Measurements from ENCODE around the gene RPTN.

RPTN gene

DNA sequence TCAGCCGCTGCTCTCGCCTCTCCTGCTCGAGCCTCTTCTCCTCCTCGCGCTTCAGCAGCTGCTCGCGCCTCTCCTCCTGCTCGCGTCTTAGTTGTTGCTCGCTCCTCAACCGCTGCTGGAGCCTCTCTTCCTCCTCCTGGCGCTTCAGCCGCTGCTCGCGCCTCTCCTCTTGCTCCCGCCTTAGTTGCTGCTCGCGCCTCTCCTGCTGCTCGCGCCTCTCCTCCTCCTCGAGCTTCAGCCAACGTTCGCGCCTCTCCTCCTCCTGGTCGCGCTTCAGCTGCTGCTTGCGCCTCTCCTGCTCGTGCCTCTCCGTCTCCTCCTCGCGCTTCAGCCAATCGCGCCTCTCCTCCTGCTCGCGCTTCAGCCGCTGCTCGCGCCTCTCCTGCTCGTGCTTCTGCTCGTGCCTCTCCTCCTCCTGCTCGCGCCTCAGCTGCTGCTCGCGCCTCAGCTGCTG is 47.5 kb downstream of the RPTN start:
- DNase-seq (ENCODE audit: low read depth in 2 of 2), result no peak

DNA sequence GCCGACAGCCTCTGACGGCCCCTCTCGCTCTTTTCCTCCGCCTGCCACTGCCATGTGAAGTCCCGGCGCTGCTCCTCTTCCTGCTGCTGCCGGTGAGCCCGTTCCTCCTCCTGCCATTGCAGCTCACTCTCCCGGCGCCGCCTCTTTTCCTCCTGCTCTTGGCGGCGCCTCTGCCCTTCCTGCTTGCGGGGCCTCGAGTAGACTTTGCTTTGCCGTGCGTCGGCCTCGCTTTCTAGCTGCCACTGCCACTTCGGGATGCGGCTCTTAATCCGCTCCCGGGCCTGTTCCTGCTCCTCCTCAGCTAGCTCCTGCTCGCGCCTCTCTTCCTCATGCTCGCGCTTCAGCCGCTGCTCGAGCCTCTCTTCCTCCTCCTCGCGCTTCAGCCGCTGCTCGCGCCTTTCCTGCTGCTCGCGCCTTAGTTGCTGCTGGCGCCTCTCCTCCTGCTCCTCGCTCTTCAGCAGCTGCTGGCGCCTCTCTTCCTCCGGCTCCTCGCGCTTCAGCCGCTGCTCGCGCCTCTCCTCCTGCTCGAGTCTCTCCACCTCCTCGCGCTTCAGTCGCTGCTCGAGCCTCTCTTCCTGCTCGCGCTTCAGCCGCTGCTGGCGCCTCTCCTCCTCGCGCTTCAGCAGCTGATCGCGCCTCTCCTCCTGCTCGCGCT is 48.0 kb downstream of the RPTN start:
- DNase-seq (ENCODE audit: low read depth in 2 of 2), result no peak

DNA sequence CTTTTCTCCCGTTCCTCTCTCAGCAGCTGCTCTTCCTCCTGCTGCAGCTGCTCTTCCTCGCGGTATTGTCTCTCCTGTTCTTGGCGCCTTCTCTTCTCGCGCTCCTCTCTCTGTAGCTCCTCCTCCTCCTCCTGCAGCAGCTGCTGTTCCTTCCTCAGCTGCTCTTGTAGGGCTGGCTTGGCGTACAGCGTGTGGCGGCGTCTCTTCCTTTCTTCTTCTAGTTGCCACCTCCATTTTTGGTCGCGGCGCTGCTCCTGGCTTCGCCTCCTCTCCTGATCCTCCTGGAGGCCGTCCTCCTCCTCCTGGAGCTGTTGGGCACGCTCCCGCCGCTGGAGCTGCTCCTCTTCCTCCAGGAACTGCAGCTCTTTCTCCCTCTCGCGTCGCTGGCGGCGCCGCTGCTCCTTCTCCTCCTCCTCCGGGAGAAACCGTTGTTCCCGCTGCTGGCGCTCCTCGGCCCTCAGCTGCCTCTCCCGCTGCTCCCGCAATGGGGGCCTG is 48.6 kb downstream of the RPTN start:
- no peak for DNase-seq (ENCODE audit: low read depth in 2 of 2)

DNA sequence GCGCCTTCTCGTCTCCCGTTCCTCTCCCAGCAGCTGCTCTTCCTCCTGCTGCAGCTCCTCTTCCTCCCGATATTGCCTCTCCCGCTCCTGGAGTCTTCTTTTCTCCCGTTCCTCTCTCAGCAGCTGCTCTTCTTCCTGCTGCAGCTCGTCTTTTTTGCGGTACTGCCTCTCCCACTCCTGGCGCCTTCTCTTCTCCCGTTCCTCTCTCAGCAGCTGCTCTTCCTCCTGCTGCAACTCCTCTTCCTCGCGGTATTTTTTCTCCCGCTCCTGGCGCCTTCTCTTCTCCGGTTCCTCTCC is 49.1 kb downstream of the RPTN start:
- DNase-seq (ENCODE audit: low read depth in 2 of 2), result no peak

DNA sequence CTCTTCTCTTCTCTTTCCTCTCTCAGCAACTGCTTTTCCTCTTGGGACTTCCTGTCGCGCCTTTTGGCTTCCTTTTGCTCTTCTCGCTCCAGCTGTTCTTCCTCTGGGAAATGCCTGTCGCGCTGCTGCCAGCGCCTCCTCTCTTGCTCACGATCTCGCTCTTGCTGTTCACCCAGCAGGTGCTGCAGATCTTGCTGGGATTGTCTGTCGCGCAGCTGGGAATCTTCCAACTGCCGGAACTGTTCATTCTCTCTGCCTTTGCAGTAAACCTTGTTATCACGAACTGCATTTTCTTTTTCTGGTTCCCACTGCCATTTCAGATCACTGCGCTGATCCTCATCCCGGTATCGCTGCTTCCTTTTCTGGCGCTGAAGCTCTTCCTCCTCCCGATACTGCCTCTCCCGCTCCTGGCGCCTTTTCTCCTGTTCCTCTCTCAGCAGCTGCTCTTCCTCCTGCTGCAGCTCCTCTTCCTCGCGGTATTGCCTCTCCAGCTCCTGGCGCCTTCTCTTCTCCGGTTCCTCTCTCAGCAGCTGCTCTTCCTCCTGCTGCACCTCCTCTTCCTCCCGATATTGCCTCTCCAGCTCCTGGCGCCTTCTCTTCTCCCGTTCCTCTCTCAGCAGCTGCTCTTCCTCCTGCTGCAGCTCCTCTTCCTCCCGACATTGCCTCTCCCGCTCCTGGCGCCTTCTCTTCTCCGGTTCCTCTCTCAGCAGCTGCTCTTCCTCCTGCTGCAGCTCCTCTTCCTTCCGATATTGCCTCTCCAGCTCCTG is 49.6 kb downstream of the RPTN start:
- DNase-seq (ENCODE audit: low read depth in 2 of 2), result no peak

DNA sequence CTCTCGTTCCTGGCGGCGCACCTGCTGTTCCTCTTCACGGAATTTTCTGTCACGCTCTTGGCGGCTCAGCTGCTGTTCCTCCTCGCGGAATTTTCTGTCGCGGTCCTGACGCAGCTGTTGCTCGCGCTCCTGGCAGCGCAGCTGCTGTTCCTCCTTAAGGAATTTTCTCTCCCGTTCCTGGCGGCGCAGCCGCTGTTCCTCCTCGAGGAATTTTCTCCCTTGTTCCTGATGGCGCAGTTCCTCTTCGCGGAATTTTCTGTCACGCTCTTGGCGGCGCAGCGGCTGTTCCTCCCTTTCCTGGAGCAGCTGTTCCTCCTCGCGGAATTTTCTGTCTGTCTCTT is 50.2 kb downstream of the RPTN start:
- no peak for DNase-seq (ENCODE audit: low read depth in 2 of 2)

DNA sequence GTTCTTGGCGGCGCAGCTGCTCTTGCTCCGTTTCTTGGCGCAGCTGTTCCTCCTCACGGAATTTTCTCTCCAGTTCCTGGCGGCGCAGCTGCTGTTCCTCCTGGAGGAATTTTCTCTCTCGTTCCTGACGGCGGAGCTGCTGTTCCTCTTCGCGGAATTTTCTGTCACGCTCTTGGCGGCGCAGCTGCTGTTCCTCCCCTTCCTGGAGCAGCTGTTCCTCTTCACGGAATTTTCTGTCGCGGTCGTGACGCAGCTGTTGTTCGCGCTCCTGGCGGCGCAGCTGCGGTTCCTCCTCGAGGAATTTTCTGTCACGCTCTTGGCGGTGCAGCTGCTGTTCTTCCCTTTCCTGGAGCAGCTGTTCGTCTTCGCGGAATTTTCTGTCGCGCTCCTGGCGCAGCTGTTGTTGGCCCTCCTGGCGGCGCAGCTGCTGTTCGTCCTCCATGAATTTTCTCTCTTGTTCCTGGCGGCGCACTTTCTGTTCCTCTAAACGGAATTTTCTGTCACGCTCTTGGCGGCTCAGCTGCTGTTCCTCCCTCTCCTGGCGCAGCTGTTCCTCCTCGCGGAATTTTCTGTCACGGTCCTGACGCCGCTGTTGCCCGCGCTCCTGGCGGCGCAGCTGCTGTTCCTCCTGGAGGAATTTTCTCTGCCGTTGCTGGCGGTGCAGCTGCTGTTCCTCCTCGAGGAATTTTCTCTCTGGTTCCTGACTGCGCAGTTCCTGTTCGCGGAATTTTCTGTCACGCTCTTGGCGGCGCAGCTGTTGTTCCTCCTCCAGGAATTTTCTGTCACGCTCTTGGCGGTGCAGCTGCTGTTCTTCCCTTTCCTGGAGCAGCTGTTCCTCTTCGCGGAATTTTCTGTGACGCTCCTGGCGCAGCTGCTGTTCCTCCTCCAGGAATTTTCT is 50.8 kb downstream of the RPTN start:
- no peak for DNase-seq (ENCODE audit: low read depth in 2 of 2)

DNA sequence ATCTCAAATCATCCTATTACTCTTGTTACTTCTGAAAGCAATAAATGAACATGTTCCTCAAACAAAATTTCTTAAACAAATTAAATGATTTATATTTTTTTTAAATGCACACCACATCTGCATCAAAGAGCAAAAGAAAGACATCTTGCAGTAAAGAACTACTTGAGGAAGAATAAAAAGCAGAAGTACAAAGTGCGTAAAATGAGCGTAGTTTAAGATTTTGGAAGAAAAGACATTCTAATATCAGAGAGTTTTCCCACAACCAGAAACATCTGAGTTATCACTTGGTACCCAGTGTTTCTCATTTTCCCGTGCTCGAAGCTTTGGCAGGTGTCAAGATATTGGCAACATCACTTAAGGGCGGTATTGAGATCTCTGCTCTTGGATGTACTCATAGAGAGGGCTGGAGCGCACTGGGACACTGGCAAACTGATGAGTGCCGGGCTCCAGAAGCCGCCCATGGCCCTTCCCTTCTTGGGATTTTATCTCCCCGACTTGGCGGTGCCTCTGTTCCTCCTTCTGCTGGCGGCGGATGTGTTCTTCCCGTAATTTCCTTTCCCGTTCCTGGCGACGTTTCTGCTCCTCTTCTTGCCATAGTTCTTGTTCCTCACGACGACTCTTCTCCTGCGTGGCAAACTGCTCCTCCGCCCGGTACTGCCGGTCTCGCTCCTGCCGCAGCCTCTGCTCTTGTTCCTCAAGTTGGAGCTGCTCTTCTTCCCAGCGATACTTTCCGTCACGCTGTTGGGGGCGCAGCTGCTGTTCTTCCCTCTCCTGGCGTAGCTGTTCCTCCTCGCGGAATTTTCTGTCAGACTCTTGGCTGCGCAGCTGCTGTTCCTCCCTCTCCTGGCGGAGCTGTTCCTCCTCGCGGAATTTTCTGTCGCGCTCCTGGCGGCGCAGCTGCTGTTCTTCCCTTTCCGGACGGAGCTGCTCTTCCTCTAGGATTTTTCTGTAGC is 51.7 kb downstream of the RPTN start:
- DNase-seq (ENCODE audit: low read depth in 2 of 2), result no peak

DNA sequence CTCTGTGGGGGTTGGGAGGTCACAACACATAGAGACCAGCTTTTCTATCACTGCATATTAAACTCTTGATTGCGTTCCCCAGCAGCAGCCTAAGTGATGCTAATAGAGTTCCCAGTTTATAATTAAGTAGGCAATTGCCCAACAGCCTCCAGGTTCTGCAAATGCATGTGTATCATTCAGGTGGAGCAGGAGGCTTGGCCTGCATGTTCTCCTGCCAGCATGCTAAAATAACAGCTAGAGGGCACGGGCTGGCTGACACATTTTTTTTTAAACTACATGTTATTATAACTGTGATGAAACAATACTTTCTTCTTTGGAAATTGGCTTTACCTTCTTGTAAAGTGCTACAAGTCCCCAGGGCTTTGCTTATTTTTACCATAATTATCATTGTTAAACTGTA is 54.2 kb downstream of the RPTN start:
- DNase-seq (ENCODE audit: low read depth in 2 of 2), result no peak

Measured in stimulated activated CD8-positive, alpha-beta memory T cell treated with anti-CD3 and anti-CD28 coated beads, Interleukin-2, amount 100 ng/mL, for 1 hour (primary cell).